GM21526 (cell line): ENCODE data around the gene RPS25.
"Not testable (repeated sequence)": the region's sequence is repeated elsewhere in the genome, so short reads cannot be mapped to it uniquely, and the experiment has no call there.

Experiments used
- ATAC-seq: cut with Tn5 transposase; IDR thresholded peaks from one replicate; pipeline ENCODE4 v1.9.1; 2021; ENCODE audit warnings: moderate library complexity; ENCODE audit not compliant: unreplicated experiment, low FRiP score

Gene RPS25

GRCh38 chr11:118975771-118976709, 42.1 kb downstream of the RPS25 start:
- ATAC-seq = no peak

GRCh38 chr11:118973985-118974384, 44.2 kb downstream of the RPS25 start:
- no peak for ATAC-seq

- ATAC-seq = no peak
Observed at GRCh38 chr11:118971646-118972045, 46.5 kb downstream of the RPS25 start, which contains the start of gene FOXR1. Gene FOXR1, plus strand, starts transcription at chr11:118971761. Its CDS starts 171 bp downstream, at chr11:118971932.

- ATAC-seq = not testable (repeated sequence)
Observed at GRCh38 chr11:118969508-118969907, 48.6 kb downstream of the RPS25 start.
